Suppressor macrophage treated with lipopolysaccharide for 1 hour (primary cell): Measurements from ENCODE around the gene GPRIN3.

Source experiments
- DNase-seq, 3 donors: peaks; one replicate each; pipeline ENCODE4 v3.0.0-alpha.2; 2020 to 2022

The GPRIN3 gene

DNA sequence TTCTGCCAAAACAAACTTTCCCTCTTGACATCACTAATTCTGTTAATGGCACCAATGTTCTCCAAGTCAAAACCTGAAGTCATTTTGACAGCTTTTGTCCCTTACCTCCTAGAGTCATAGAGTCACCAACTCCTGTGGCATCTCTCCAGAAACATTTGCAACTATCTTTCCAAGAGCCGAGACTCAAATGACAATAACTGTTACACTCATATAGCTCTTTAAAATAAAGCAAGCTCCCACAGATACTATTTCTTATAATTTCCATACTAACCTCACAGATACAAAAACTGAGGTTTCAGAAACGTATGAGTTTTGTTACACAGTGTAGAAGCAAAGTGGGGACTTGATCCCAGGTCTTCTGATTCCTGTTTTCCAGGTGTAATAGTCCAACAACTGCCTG, 18.3 kb downstream of the GPRIN3 start:
- DNase-seq: no peak

GRCh38 chr4:89288430-89288829, 19.2 kb downstream of the GPRIN3 start:
- no peak for DNase-seq

- DNase-seq: no peak
Observed at GRCh38 chr4:89287945-89288344, 19.7 kb downstream of the GPRIN3 start.

DNA sequence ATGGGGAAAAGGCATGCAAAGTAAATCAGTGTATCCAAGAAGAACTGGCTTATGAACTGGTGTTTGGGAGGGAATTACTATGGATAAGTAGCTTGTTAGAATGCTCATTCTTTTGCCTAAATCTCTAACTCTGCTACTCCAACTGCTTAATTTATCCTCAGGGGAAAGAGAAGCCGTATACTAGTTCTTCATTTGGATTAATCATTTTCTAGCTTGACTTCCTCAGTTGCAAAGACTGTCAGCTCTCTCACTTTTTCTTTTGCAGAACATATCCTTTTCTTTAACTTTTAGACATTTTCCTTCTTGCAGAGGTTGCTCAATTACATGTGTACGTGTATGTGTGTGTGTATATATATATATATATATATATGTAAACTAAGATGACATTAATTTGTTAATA, 21.9 kb downstream of the GPRIN3 start:
- peak in 2 of 3 donors; percentile 50 to 62 for DNase-seq

DNA sequence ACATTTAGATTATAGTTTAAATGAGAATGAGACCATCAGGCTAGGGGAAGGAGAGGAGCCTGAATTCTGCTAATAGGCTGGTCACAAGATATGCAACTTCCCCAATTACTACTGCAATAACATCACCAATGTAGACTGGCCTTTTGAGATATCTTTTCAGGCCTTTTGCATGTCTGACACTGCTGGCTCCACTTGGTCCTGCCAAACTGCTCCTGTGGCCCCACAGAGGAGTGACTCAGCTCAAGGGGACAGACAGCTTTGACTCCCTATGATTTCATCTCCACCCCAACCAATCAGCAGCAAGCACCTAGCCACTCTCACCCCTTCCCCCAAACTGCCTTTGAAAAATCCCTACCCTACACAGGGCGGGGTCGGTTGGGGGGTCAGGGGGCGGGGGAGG, 22.8 kb downstream of the GPRIN3 start:
- peak; percentile 76 to 84 (median 77) for DNase-seq

GRCh38 chr4:89284020-89284424, 23.6 kb downstream of the GPRIN3 start:
- no peak for DNase-seq

- DNase-seq: peak; percentile 67 to 90 (median 90)
Observed at GRCh38 chr4:89283226-89284009, 24.2 kb downstream of the GPRIN3 start.

GRCh38 chr4:89279385-89279784, 28.2 kb downstream of the GPRIN3 start:
- no peak for DNase-seq

GRCh38 chr4:89277412-89277811, 30.2 kb downstream of the GPRIN3 start:
- DNase-seq: peak; percentile 45 to 67 (median 57)

GRCh38 chr4:89276296-89276695, 31.3 kb downstream of the GPRIN3 start:
- DNase-seq: no peak

- DNase-seq: no peak
Observed at GRCh38 chr4:89275587-89275986, 32.0 kb downstream of the GPRIN3 start.

DNA sequence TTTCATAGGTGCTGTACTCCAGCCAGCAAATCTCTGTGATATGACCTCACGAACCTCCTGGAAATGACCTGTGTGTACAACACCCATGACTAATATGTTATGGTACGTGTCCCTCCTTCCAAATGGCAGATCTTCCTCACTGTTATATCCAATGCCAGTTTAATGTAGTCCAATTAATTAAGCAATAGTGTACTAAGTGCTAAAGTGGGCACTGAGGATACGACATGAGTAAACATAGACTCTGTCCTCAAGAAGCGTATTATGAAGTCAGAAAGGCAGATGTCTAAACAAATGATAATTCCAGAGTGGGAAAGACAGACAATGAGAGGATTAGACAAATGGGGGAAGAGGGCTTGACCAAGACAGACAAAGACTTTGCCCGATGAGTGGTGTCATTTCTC, 33.9 kb downstream of the GPRIN3 start:
- no peak for DNase-seq

- DNase-seq: no peak
Observed at GRCh38 chr4:89270792-89271191, 36.8 kb downstream of the GPRIN3 start.

DNA sequence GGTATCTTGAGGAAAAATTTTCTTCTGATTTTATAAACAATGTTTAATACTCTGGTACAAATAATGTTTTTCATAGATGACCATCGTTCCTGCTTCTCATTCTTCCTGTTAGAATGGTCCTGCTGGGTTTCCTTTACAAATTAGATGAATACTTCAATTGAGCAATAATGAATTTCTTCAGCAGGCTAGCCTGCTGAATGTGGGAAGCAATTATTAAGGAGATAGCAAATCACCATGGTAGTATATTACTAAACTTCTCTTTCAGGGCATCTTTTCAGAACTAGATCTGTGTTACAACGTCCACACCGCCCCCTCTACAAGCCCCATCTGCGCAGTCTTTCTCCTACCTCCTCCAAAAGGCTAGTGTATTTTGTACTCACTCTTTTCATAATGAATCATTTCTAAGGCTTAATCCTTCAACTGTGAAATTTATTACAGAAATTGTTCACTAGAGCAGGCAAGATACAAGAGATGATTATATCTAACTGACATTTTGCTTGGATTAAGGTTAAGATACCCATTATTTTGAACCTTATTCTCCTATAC, 38.4 kb downstream of the GPRIN3 start:
- peak in 2 of 3 donors; percentile 39 to 47 for DNase-seq

DNA sequence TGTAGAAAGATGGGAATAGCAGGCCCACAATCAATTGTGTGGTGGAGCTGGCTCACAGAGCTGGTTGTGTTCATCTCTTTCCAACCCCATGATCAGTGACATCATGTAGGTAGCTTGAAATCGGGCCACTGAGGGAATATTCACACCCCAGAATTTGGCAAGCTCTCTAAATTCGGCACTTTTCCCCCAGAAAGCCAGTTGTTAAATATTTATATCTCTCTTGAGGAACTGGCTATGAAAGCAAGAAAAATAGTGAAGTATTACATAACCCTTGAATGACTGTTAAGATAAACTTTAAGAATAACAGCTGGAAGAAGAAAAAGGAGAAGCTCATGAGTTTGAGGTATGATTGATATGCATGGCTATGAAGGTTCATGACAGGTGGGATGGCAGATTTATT, 38.9 kb downstream of the GPRIN3 start:
- peak; percentile 50 to 52 (median 51) for DNase-seq

GRCh38 chr4:89267846-89268245, 39.8 kb downstream of the GPRIN3 start:
- peak; percentile 54 to 74 (median 73) for DNase-seq

GRCh38 chr4:89267392-89267791, 40.2 kb downstream of the GPRIN3 start:
- no peak for DNase-seq

DNA sequence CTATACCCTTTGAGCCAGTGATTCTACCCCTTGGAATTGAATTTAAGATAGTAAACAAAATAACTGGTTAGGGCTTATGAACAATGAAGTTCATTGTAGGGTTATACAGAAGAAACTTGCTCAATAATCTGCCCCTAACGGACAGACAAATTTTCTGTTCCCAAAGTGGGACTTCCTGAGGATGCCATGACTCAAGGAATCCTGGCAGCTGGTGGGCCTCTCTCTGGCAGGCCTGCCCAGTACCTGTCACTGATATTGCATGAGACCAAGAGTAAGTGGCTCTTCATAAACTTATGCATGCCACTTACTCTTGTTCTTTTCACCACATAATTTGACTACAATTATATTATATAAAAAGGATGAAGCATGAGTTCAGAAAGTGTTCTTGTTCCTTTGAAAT, 41.5 kb downstream of the GPRIN3 start:
- DNase-seq: no peak

DNA sequence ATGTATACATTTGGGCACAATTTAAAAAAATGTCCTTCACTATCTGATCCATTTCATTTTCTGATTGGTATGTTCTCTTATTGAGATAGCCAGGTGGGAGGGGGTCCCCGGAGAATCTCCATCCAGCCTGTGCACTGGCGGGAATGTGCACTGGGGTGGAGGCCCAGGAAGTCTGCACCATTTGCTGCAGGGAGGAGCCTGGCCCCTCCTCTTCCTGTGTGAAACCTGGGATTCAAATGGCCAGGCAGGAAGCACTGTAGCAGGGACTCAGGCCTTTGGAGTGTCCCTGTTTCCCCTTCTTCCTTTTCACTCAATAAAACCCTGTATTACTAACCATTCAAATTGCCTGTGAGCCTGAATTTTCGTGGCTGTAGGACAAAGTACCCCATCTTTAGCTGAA, 44.3 kb downstream of the GPRIN3 start:
- no peak for DNase-seq

DNA sequence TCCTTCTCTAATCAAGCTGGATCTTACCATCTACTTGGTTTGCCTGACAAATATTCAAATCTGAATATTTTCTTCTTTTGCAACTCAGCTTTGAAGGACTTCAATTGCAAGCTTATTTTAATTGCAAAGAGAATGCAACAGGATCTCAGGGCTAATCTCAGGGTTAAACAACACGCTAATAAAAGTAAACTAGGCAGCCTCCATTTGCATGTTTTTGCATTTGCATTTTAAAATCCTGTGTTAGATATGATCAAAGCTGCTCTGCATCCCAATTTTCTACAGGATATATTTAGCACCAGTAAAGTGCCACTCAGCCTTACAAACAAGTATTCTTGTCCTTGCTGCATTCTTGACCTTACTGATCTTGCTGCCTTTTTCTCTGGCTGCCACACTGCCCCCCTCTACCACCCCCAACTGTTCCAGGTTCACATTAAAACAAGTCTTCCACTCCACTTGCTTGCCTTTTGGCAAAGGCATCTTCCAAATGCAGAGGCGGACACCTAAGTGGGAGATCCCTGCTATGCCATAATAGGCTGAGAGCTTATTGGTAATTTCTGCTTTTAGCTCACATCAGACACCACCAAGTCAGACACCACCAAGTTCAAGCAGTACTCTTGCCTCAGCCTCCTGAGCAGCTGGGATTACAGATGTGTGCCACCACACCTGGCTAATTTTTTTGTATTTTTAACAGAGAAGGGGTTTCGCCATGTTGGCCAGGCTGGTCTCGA, 48.1 kb downstream of the GPRIN3 start:
- no peak for DNase-seq

GRCh38 chr4:89258506-89258905, 49.1 kb downstream of the GPRIN3 start:
- no peak for DNase-seq

DNA sequence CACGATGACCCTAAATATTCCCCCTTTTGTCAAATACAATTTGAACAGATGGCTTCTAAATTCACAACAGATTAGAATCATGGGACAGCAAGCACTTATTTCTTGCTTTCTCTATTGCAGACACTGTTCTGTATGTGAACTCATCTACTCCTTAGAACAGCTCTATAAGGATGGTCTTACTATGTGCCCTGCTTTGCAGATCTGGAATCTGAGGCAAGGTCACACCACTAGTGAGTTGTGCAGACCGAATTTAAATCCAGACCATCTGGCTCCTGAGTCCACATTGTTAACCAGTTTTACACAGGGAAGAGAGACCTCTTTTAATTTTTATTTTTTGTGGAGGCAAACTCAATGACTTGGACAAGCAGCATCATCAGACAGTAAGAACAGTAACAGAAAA, 50.2 kb downstream of the GPRIN3 start:
- no peak for DNase-seq

- DNase-seq: no peak
Observed at GRCh38 chr4:89256203-89256800, 51.3 kb downstream of the GPRIN3 start.

- peak; percentile 61 to 74 (median 68) for DNase-seq
Observed at GRCh38 chr4:89254847-89255246, 52.8 kb downstream of the GPRIN3 start.
